Caco-2 (cell line): ENCODE results near the gene COL8A1. TPM values are rescaled to one million over a fixed set of nuclear protein-coding genes. Genes with fewer than 3 reads are reported as not detected.

Experiments
- BruUV-seq: library from RNA; stranded (reverse); fragments of 400-500 nt; replicated peaks from 2 replicates; lab custom pipeline; 2021; lab: Mats Ljungman, UMichigan
- CTCF ChIA-PET: fragments of 300-600 bp; sonication (Branson Sonifier 250); formaldehyde crosslinking; loops from one replicate; lab custom pipeline; 2022; ENCODE audit warnings: antibody characterized with exemption; lab: Charles Lee
- POLR2A ChIA-PET: fragments of 300-600 bp; sonication (Branson Sonifier 250); formaldehyde crosslinking; loops from one replicate; lab custom pipeline; 2022; ENCODE audit warnings: antibody characterized with exemption; lab: Charles Lee
- DNase-seq, 2 experiments: peaks; one replicate each; pipeline versions ENCODE4 v3.0.0 to v3.0.0-alpha.2; 2020 to 2022
- H3K27me3 ChIP-seq: replicated peaks from 2 replicates; pipeline ENCODE4 v1.6.0; 2011; ENCODE audit warnings: low read length; ENCODE audit not compliant: control insufficient read depth, insufficient read depth
- H3K36me3 ChIP-seq: 2 replicates; pipeline ENCODE4 v1.5.1; 2011; ENCODE audit warnings: low read length; ENCODE audit not compliant: control insufficient read depth, insufficient read depth
- H3K4me1 ChIP-seq: fragments of 250-450 bp; sonication (Bioruptor Pico); 2 replicates; pipeline ENCODE4 v1.5.1; 2020; ENCODE audit warnings: mild to moderate bottlenecking
- H3K4me3 ChIP-seq: 2 replicates; pipeline ENCODE4 v1.5.1; 2011; ENCODE audit warnings: low read depth, mild to moderate bottlenecking, control low read depth, low read length
- H3K9me3 ChIP-seq: fragments of 250-450 bp; sonication (Bioruptor Pico); 2 replicates; pipeline ENCODE4 v1.5.1; 2020; ENCODE audit warnings: mild to moderate bottlenecking, moderate library complexity
- H3K27ac Mint-ChIP-seq: one replicate; pipeline ENCODE4 v1.8.0; 2022; ENCODE audit warnings: mixed read lengths; ENCODE audit not compliant: unreplicated experiment
- H3K27me3 Mint-ChIP-seq: one replicate; pipeline ENCODE4 v1.8.0; 2022; ENCODE audit warnings: mixed read lengths; ENCODE audit not compliant: insufficient read depth, unreplicated experiment
- H3K36me3 Mint-ChIP-seq: one replicate; pipeline ENCODE4 v1.8.0; 2022; ENCODE audit warnings: mild to moderate bottlenecking, mixed read lengths; ENCODE audit not compliant: insufficient read depth, unreplicated experiment
- H3K4me1 Mint-ChIP-seq: one replicate; pipeline ENCODE4 v1.8.0; 2022; ENCODE audit warnings: low read depth, mixed read lengths; ENCODE audit not compliant: unreplicated experiment
- H3K4me3 Mint-ChIP-seq: one replicate; pipeline ENCODE4 v1.8.0; 2022; ENCODE audit warnings: mild to moderate bottlenecking, moderate library complexity, mixed read lengths; ENCODE audit not compliant: unreplicated experiment
- H3K9me3 Mint-ChIP-seq: one replicate; pipeline ENCODE4 v1.8.0; 2022; ENCODE audit warnings: mixed read lengths; ENCODE audit not compliant: unreplicated experiment
- CTCF ChIP-seq, 2 experiments: fragments of 200-600 bp in 1 of 2; IDR thresholded peaks; 1 replicate in 1 of 2; 2 replicates in 1 of 2; pipeline versions ENCODE4 v1.5.1 to v1.8.0; 2011 to 2022; ENCODE audit warnings: antibody characterized with exemption in 1 of 2, control low read depth in 1 of 2, inconsistent platforms in 1 of 2, low read depth in 1 of 2, low read length in 1 of 2, mild to moderate bottlenecking in 1 of 2, moderate library complexity in 1 of 2; ENCODE audit not compliant: insufficient read depth in 1 of 2, severe bottlenecking in 1 of 2, unreplicated experiment in 1 of 2
- intact Hi-C: fragments of 100-400 bp; cut with micrococcal nuclease; formaldehyde crosslinking; loops from one replicate; pipeline ENCODE4 v1.10.0; 2022; ENCODE audit not compliant: unreplicated experiment
- total RNA-seq: library from RNA; stranded (reverse); gene quantifications from 2 replicates; pipeline ENCODE4 v1.2.3, GENCODE V29; 2022

COL8A1 gene
- total RNA-seq, 1 experiment from 2014 or later, result not detected

- Histone ChIP-seq H3K27me3 (no peaks in the 10 kb centered on the region), H3K36me3 (no peaks in the 10 kb centered on the region), H3K4me1 (no peaks in the 10 kb centered on the region), H3K4me3 (no peak overlapping the region), H3K9me3 (no peaks in the 10 kb centered on the region)
- DNase-seq, result no peak
- intact Hi-C loops, result no loop called here
- H3K4me1 Mint-ChIP-seq, result no peaks in the 10 kb centered on the region
- ChIA-PET CTCF (no interaction called here), POLR2A (no interaction called here)
- no TSS peak for BruUV-seq
- peaks cover 8% of the 10 kb centered on the region for H3K27me3 Mint-ChIP-seq
- TF ChIP-seq CTCF (IDR thresholded peaks at IDR 0.05; ENCODE audit: insufficient read depth in 1 of 2, low read depth in 1 of 2, low read length in 1 of 2, severe bottlenecking in 1 of 2, unreplicated experiment in 1 of 2), result no peak
- H3K4me3 Mint-ChIP-seq, result no peak overlapping the region
- no peak overlapping the region for H3K27ac Mint-ChIP-seq
- no peaks in the 10 kb centered on the region for H3K36me3 Mint-ChIP-seq
- H3K9me3 Mint-ChIP-seq, result no peaks in the 10 kb centered on the region
These were observed 73.0 kb downstream of the COL8A1 start for GRCh38 chr3:99711351-99711750.

- Histone ChIP-seq H3K4me1 (no peaks in the 10 kb centered on the region), H3K27me3 (no peaks in the 10 kb centered on the region), H3K36me3 (no peaks in the 10 kb centered on the region), H3K4me3 (no peak overlapping the region), H3K9me3 (no peaks in the 10 kb centered on the region)
- ChIA-PET POLR2A (no interaction called here), CTCF (no interaction called here)
- Mint-ChIP-seq H3K4me3 (no peak overlapping the region), H3K4me1 (no peaks in the 10 kb centered on the region), H3K9me3 (no peaks in the 10 kb centered on the region), H3K27ac (no peak overlapping the region), H3K27me3 (peaks cover 8% of the 10 kb centered on the region), H3K36me3 (no peaks in the 10 kb centered on the region)
- BruUV-seq, result no TSS peak
- no peak for DNase-seq
- no peak for TF ChIP-seq CTCF (IDR thresholded peaks at IDR 0.05; ENCODE audit: insufficient read depth in 1 of 2, low read depth in 1 of 2, low read length in 1 of 2, severe bottlenecking in 1 of 2, unreplicated experiment in 1 of 2)
- intact Hi-C loops, result no loop called here
These were observed 74.0 kb downstream of the COL8A1 start for GRCh38 chr3:99712291-99712954.

- POLR2A ChIA-PET, result no interaction called here
- Histone ChIP-seq H3K4me1 (no peaks in the 10 kb centered on the region), H3K27me3 (no peaks in the 10 kb centered on the region), H3K36me3 (no peaks in the 10 kb centered on the region), H3K4me3 (no peak overlapping the region), H3K9me3 (no peaks in the 10 kb centered on the region)
- Mint-ChIP-seq H3K27ac (no peak overlapping the region), H3K4me3 (no peak overlapping the region), H3K9me3 (no peaks in the 10 kb centered on the region), H3K27me3 (peaks cover 12% of the 10 kb centered on the region), H3K4me1 (no peaks in the 10 kb centered on the region), H3K36me3 (no peaks in the 10 kb centered on the region)
- no peak for TF ChIP-seq CTCF (IDR thresholded peaks at IDR 0.05; ENCODE audit: insufficient read depth in 1 of 2, low read depth in 1 of 2, low read length in 1 of 2, severe bottlenecking in 1 of 2, unreplicated experiment in 1 of 2)
- CTCF ChIA-PET, result no interaction called here
- intact Hi-C loops, result no loop called here
- no TSS peak for BruUV-seq
- no peak for DNase-seq
These were observed 75.0 kb downstream of the COL8A1 start for GRCh38 chr3:99713440-99713839.
